HCT116 (cell line): Measurements from ENCODE around the gene TIMM50. TPM values are rescaled to one million over a fixed set of nuclear protein-coding genes. Genes with fewer than 3 reads are reported as not detected.

Experiments
- ATAC-seq: fragments of 200-7000 bp; cut with Tn5 transposase; 2 replicates; pipeline ENCODE4 v1.9.1; 2020; ENCODE audit warnings: mild to moderate bottlenecking, moderate library complexity
- BruUV-seq: library from RNA; stranded (reverse); fragments of 400-500 nt; replicated peaks from 2 replicates; lab custom pipeline; 2021; lab: Mats Ljungman, UMichigan
- CTCF ChIA-PET: fragments of 300-600 bp; sonication (Branson Sonifier 250); formaldehyde crosslinking; loops from one replicate; lab custom pipeline; 2021; ENCODE audit warnings: antibody characterized with exemption; lab: Charles Lee
- POLR2A ChIA-PET: fragments of 300-600, 350-600 bp; sonication (Branson Sonifier 250); formaldehyde crosslinking; loops from one replicate; lab custom pipeline; 2021; ENCODE audit warnings: antibody characterized with exemption; lab: Charles Lee
- RAD21 ChIA-PET, 2 experiments: fragments of 300-600 bp; sonication (Branson Sonifier 250); formaldehyde crosslinking; loops; one replicate each; lab custom pipeline; 2023; ENCODE audit warnings: low total read pairs in 2 of 2; ENCODE audit not compliant: uncharacterized antibody in 2 of 2, unreplicated experiment in 2 of 2, low non-redundant PET in 1 of 2; lab: Charles Lee
- DNase-seq: peaks from one replicate; pipeline ENCODE4 v3.0.0-alpha.2; 2010; ENCODE audit warnings: low read depth, low spot score
- H2AFZ ChIP-seq: fragments of 200-600 bp; shearing (Covaris generic), sonication (generic); 2 replicates; pipeline ENCODE4 v1.6.1; 2017; ENCODE audit warnings: low read depth, mixed run types, mixed read lengths, antibody characterized with exemption, low read length; ENCODE audit not compliant: poor library complexity, severe bottlenecking
- H3K27ac ChIP-seq: 2 replicates; pipeline ENCODE4 v1.5.1; 2012; ENCODE audit warnings: low read depth, low read length
- H3K27me3 ChIP-seq: fragments of 200-600 bp; sonication (generic); 2 replicates; pipeline ENCODE4 v1.6.1; 2016; ENCODE audit warnings: mixed run types, low read length, mixed read lengths; ENCODE audit not compliant: insufficient read depth
- H3K36me3 ChIP-seq, 2 experiments: fragments of 200-500 bp in 1 of 2; fragments of 200-600 bp in 1 of 2; sonication (Bioruptor generic) in 1 of 2; sonication (generic) in 1 of 2; 2 replicates each; pipeline versions ENCODE4 v1.5.1 to v1.6.1; 2014 to 2016; ENCODE audit warnings: low read length in 2 of 2, inconsistent platforms in 1 of 2, mixed read lengths in 1 of 2, mixed run types in 1 of 2; ENCODE audit not compliant: insufficient read depth in 2 of 2, control insufficient read depth in 1 of 2
- H3K4me1 ChIP-seq, 2 experiments: fragments of 200-600 bp in 1 of 2; sonication (generic) in 1 of 2; 2 replicates each; pipeline versions ENCODE4 v1.5.1 to v1.6.1; 2012 to 2017; ENCODE audit warnings: low read length in 2 of 2, inconsistent platforms in 1 of 2, mild to moderate bottlenecking in 1 of 2, mixed read lengths in 1 of 2, mixed run types in 1 of 2, moderate library complexity in 1 of 2; ENCODE audit not compliant: insufficient read depth in 2 of 2, control insufficient read depth in 1 of 2
- H3K4me2 ChIP-seq: fragments of 200-600 bp; sonication (generic); 2 replicates; pipeline ENCODE4 v1.6.1; 2017; ENCODE audit warnings: mixed run types, low read length, mixed read lengths
- H3K4me3 ChIP-seq, 2 experiments: fragments of 200-600 bp in 1 of 2; sonication (generic) in 1 of 2; replicated peaks in 1 of 2; 2 replicates each; pipeline ENCODE4 v1.5.1; 2011 to 2016; ENCODE audit warnings: low read length in 2 of 2, control low read depth in 1 of 2, low read depth in 1 of 2, mild to moderate bottlenecking in 1 of 2, mixed read lengths in 1 of 2, mixed run types in 1 of 2
- H3K79me2 ChIP-seq: fragments of 200-600 bp; sonication (generic); 2 replicates; pipeline ENCODE4 v1.6.1; 2017; ENCODE audit warnings: mild to moderate bottlenecking, mixed run types, low read length, moderate library complexity, mixed read lengths; ENCODE audit not compliant: insufficient read depth
- H3K9ac ChIP-seq: fragments of 200-600 bp; sonication (generic); 2 replicates; pipeline ENCODE4 v1.6.1; 2016; ENCODE audit warnings: low read length, mixed read lengths
- H3K9me2 ChIP-seq: fragments of 200-600 bp; sonication (generic), shearing (Covaris generic); 2 replicates; pipeline ENCODE4 v1.6.1; 2017; ENCODE audit warnings: mixed run types, mild to moderate bottlenecking, moderate library complexity; ENCODE audit not compliant: insufficient read depth
- H3K9me3 ChIP-seq, 2 experiments: fragments of 200-500 bp in 1 of 2; fragments of 200-600 bp in 1 of 2; sonication (Bioruptor generic) in 1 of 2; sonication (generic) in 1 of 2; 2 replicates each; pipeline ENCODE4 v1.6.1; 2014 to 2017; ENCODE audit warnings: low read length in 2 of 2, mixed read lengths in 2 of 2, inconsistent platforms in 1 of 2, low read depth in 1 of 2, mild to moderate bottlenecking in 1 of 2, mixed run types in 1 of 2, moderate library complexity in 1 of 2; ENCODE audit not compliant: control insufficient read depth in 1 of 2, insufficient read depth in 1 of 2
- H4K20me1 ChIP-seq: fragments of 200-600 bp; sonication (generic), shearing (Covaris generic); 2 replicates; pipeline ENCODE4 v1.6.1; 2017; ENCODE audit warnings: mixed run types, mild to moderate bottlenecking, moderate library complexity; ENCODE audit not compliant: insufficient read depth
- CBX3 ChIP-seq: IDR thresholded peaks from 2 replicates; pipeline ENCODE4 v1.6.1; 2012; ENCODE audit warnings: low read depth
- CEBPB ChIP-seq: IDR thresholded peaks from 2 replicates; pipeline ENCODE4 v1.6.1; 2012; ENCODE audit warnings: low read depth
- FOSL1 ChIP-seq: IDR thresholded peaks from 2 replicates; pipeline ENCODE4 v1.6.1; 2012; ENCODE audit warnings: low read depth
- JUND ChIP-seq: IDR thresholded peaks from 2 replicates; pipeline ENCODE4 v1.6.1; 2012
- POLR2A ChIP-seq: IDR thresholded peaks from 2 replicates; pipeline ENCODE4 v1.7.0; 2011; ENCODE audit warnings: borderline replicate concordance; ENCODE audit not compliant: insufficient read depth, insufficient read length; ENCODE audit errors: extremely low read depth
- POLR2AphosphoS5 ChIP-seq: IDR thresholded peaks from 2 replicates; pipeline ENCODE4 v1.6.1; 2011; ENCODE audit warnings: mild to moderate bottlenecking, low read depth, low read length, moderate library complexity
- RAD21 ChIP-seq: IDR thresholded peaks from 2 replicates; pipeline ENCODE4 v1.6.1; 2012; ENCODE audit warnings: low read depth, mild to moderate bottlenecking
- SIN3A ChIP-seq: IDR thresholded peaks from 2 replicates; pipeline ENCODE4 v1.6.1; 2012; ENCODE audit warnings: low read depth
- SP1 ChIP-seq: IDR thresholded peaks from 2 replicates; pipeline ENCODE4 v1.6.1; 2012; ENCODE audit warnings: low read depth
- SRF ChIP-seq: IDR thresholded peaks from 2 replicates; pipeline ENCODE4 v1.6.1; 2012; ENCODE audit warnings: low read depth
- TCF7L2 ChIP-seq: IDR thresholded peaks from 2 replicates; pipeline ENCODE4 v1.7.0; 2011; ENCODE audit warnings: borderline replicate concordance, inconsistent platforms; ENCODE audit not compliant: insufficient read depth, insufficient read length; ENCODE audit errors: extremely low read depth
- YY1 ChIP-seq: IDR thresholded peaks from 2 replicates; pipeline ENCODE4 v1.6.1; 2011; ENCODE audit warnings: low read length, low read depth, moderate library complexity, mild to moderate bottlenecking; ENCODE audit not compliant: insufficient replicate concordance; ENCODE audit errors: extremely low read depth
- ZBTB33 ChIP-seq: IDR thresholded peaks from 2 replicates; pipeline ENCODE4 v1.6.1; 2011; ENCODE audit warnings: mild to moderate bottlenecking, low read length, moderate library complexity; ENCODE audit not compliant: insufficient replicate concordance; ENCODE audit errors: extremely low read depth
- ZFX ChIP-seq: fragments of 450-650 bp; IDR thresholded peaks from 2 replicates; pipeline ENCODE4 v1.6.1; 2017
- ZNF274 ChIP-seq: fragments of 200-500 bp; sonication (Bioruptor generic); IDR thresholded peaks from 2 replicates; pipeline ENCODE4 v1.6.1; 2014; ENCODE audit warnings: mild to moderate bottlenecking, low read depth, low read length, inconsistent platforms
- intact Hi-C: fragments of 100-400 bp; cut with micrococcal nuclease; formaldehyde crosslinking; loops from 2 replicates; pipeline ENCODE4 v1.10.0; 2022
- total RNA-seq: library from RNA; stranded (reverse); gene quantifications from one replicate; pipeline ENCODE4 v1.2.1, GENCODE V29; 2021; ENCODE audit not compliant: unreplicated experiment
- TF ChIP-seq, protein P1 (sequence below): IDR thresholded peaks from 2 replicates; pipeline ENCODE4 v1.6.1; 2012
- TF ChIP-seq, protein P2 (sequence below): IDR thresholded peaks from 2 replicates; pipeline ENCODE4 v1.6.1; 2012; ENCODE audit warnings: low read depth
- TF ChIP-seq, protein P3 (sequence below): IDR thresholded peaks from 2 replicates; pipeline ENCODE4 v1.6.1; 2012
- TF ChIP-seq, protein P4 (sequence below), 3 experiments: fragments of 200-600 bp in 1 of 3; sonication (generic) in 1 of 3; IDR thresholded peaks in 2 of 3; conservative IDR thresholded peaks in 1 of 3; 2 replicates each; pipeline ENCODE4 v1.5.1; 2012 to 2017; ENCODE audit warnings: low read depth in 2 of 3, low read length in 2 of 3, antibody characterized with exemption in 1 of 3, borderline replicate concordance in 1 of 3, control low read depth in 1 of 3, mild to moderate bottlenecking in 1 of 3, mixed read lengths in 1 of 3, mixed run types in 1 of 3, moderate library complexity in 1 of 3; ENCODE audit not compliant: insufficient read depth in 1 of 3

The TIMM50 gene
- total RNA-seq, 1 experiment from 2014 or later: 111 TPM

GRCh38 chr19:39498798-39499642 is 18.4 kb downstream of the TIMM50 start, which contains the start of gene DLL3:
Gene DLL3 (plus strand): TSS chr19:39498947. CDS start chr19:39498975, 28 bp downstream.
- POLR2A ChIA-PET: no interaction called here
- no peaks in the 10 kb centered on the region for H3K79me2 ChIP-seq
- H3K27ac ChIP-seq: no peak within 1 kb of the TSS
- peaks cover 0 to 4% of the 10 kb centered on the region in 2 experiments; a peak in 1 of 4 replicates for H3K4me1 ChIP-seq
- DNase-seq (no peak), ATAC-seq (no peak)
- TF ChIP-seq FOSL1 (no peak), TCF7L2 (no peak), CEBPB (no peak), POLR2A (no peak), JUND (no peak), YY1 (no peak), ZNF274 (no peak), SP1 (no peak), ZFX (no peak), SRF (no peak), ZBTB33 (no peak), POLR2AphosphoS5 (no peak), CBX3 (no peak), RAD21 (no peak), SIN3A (no peak)
- TF ChIP-seq, protein P1, sequence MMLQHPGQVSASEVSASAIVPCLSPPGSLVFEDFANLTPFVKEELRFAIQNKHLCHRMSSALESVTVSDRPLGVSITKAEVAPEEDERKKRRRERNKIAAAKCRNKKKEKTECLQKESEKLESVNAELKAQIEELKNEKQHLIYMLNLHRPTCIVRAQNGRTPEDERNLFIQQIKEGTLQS: no peak
- TF ChIP-seq, protein P2, sequence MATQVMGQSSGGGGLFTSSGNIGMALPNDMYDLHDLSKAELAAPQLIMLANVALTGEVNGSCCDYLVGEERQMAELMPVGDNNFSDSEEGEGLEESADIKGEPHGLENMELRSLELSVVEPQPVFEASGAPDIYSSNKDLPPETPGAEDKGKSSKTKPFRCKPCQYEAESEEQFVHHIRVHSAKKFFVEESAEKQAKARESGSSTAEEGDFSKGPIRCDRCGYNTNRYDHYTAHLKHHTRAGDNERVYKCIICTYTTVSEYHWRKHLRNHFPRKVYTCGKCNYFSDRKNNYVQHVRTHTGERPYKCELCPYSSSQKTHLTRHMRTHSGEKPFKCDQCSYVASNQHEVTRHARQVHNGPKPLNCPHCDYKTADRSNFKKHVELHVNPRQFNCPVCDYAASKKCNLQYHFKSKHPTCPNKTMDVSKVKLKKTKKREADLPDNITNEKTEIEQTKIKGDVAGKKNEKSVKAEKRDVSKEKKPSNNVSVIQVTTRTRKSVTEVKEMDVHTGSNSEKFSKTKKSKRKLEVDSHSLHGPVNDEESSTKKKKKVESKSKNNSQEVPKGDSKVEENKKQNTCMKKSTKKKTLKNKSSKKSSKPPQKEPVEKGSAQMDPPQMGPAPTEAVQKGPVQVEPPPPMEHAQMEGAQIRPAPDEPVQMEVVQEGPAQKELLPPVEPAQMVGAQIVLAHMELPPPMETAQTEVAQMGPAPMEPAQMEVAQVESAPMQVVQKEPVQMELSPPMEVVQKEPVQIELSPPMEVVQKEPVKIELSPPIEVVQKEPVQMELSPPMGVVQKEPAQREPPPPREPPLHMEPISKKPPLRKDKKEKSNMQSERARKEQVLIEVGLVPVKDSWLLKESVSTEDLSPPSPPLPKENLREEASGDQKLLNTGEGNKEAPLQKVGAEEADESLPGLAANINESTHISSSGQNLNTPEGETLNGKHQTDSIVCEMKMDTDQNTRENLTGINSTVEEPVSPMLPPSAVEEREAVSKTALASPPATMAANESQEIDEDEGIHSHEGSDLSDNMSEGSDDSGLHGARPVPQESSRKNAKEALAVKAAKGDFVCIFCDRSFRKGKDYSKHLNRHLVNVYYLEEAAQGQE: no peak
- TF ChIP-seq, protein P3, sequence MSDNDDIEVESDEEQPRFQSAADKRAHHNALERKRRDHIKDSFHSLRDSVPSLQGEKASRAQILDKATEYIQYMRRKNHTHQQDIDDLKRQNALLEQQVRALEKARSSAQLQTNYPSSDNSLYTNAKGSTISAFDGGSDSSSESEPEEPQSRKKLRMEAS: no peak
- TF ChIP-seq, protein P4, sequence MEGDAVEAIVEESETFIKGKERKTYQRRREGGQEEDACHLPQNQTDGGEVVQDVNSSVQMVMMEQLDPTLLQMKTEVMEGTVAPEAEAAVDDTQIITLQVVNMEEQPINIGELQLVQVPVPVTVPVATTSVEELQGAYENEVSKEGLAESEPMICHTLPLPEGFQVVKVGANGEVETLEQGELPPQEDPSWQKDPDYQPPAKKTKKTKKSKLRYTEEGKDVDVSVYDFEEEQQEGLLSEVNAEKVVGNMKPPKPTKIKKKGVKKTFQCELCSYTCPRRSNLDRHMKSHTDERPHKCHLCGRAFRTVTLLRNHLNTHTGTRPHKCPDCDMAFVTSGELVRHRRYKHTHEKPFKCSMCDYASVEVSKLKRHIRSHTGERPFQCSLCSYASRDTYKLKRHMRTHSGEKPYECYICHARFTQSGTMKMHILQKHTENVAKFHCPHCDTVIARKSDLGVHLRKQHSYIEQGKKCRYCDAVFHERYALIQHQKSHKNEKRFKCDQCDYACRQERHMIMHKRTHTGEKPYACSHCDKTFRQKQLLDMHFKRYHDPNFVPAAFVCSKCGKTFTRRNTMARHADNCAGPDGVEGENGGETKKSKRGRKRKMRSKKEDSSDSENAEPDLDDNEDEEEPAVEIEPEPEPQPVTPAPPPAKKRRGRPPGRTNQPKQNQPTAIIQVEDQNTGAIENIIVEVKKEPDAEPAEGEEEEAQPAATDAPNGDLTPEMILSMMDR (IDR thresholded peaks at IDR 0.05 in 2 of 3, conservative IDR thresholded peaks at IDR 0.05 in 1 of 3; ENCODE audit: borderline replicate concordance in 1 of 3, insufficient read depth in 1 of 3, low read depth in 2 of 3, low read length in 2 of 3): no peak
- RAD21 ChIA-PET: no interaction called here
- H3K9me2 ChIP-seq: no peaks in the 10 kb centered on the region
- no peak within 1 kb of the TSS for H3K9ac ChIP-seq
- no peaks in the 10 kb centered on the region for H4K20me1 ChIP-seq
- no peak within 1 kb of the TSS for H3K4me2 ChIP-seq
- no peak within 1 kb of the TSS for H2AFZ ChIP-seq
- no TSS peak for BruUV-seq
- no peaks in the 10 kb centered on the region for H3K9me3 ChIP-seq
- CTCF ChIA-PET: no interaction called here
- no peaks in the 10 kb centered on the region for H3K36me3 ChIP-seq
- no peaks in the 10 kb centered on the region for H3K27me3 ChIP-seq
- no peak within 1 kb of the TSS for H3K4me3 ChIP-seq
- intact Hi-C loops: no loop called here
